Activated CD4-positive, alpha-beta T cell treated with anti-CD3 and anti-CD28 coated beads for 1 hour (primary cell): ENCODE data around the gene CLRN2.
"Not testable (repeated sequence)": the region's sequence is repeated elsewhere in the genome, so short reads cannot be mapped to it uniquely, and the experiment has no call there.

Experiments used
- DNase-seq: peaks from one replicate; pipeline ENCODE4 v3.0.0-alpha.2; 2020

CLRN2 gene

GRCh38 chr4:17546222-17546621 is 31.3 kb downstream of the CLRN2 start:
- DNase-seq = no peak

- DNase-seq = no peak
These were observed 31.7 kb downstream of the CLRN2 start for GRCh38 chr4:17546678-17547077.

DNA sequence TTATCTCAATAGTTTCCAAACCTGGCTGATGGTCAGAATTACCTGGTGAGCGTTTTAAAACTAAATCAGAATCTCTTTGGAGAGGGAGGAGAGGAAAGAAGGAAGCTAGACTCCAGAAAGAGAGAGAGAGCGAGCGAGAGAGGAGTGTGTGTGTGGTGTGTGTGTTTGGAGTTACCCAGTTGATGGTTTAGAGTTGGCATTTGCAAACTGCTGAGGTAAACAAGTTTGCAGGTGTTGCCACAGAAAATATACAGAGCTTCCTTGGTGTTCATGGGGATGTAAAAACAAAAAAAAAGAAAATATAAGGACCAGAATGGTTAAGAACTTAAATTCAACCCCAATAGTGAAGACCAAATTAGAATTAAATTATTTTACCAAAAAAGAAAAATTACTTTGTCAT is 35.6 kb downstream of the CLRN2 start:
- no peak for DNase-seq

GRCh38 chr4:17552427-17552826 is 37.5 kb downstream of the CLRN2 start:
- no peak for DNase-seq

GRCh38 chr4:17554568-17554967 is 39.6 kb downstream of the CLRN2 start:
- no peak for DNase-seq

- no peak for DNase-seq
These were observed 41.5 kb downstream of the CLRN2 start for GRCh38 chr4:17556498-17556897.

GRCh38 chr4:17557880-17558279 is 42.9 kb downstream of the CLRN2 start:
- no peak for DNase-seq

DNA sequence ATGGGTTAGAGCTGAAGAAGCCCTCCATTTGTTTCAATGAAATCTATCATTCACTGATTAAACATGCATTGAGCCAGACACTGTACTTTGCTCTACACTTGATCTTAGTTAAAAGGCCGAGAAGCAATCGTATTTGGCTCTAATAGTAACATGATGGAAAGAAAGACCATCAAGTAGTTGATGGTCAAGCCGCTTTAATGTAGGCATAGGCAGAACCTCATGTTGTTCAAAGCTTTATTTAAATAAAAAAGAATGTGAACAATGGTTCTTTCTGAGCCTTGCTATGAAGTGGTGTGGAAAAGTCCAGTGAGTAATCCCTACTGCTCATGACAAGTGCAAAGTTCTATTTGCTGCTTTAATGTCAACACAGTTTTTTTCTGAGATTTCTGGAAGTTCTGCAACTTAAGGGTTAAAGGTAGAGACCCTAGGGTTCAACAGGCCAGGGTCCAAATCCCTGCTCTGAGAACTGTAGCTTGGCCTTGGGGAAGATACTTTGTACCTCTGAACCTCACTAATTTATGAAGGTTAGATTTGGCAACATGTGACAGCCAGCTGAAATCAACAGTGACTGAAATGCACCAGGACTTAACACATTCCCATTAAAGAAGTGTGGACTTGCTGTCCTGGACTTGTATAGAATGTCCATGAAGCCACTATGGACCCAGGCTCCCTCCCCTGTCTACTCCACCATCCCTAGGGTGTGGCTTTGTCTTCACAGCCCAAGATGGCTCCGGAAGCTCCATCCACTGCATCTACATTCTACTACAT is 44.2 kb downstream of the CLRN2 start:
- DNase-seq = no peak

- DNase-seq = no peak
These were observed 44.7 kb downstream of the CLRN2 start for GRCh38 chr4:17559709-17560048.

DNA sequence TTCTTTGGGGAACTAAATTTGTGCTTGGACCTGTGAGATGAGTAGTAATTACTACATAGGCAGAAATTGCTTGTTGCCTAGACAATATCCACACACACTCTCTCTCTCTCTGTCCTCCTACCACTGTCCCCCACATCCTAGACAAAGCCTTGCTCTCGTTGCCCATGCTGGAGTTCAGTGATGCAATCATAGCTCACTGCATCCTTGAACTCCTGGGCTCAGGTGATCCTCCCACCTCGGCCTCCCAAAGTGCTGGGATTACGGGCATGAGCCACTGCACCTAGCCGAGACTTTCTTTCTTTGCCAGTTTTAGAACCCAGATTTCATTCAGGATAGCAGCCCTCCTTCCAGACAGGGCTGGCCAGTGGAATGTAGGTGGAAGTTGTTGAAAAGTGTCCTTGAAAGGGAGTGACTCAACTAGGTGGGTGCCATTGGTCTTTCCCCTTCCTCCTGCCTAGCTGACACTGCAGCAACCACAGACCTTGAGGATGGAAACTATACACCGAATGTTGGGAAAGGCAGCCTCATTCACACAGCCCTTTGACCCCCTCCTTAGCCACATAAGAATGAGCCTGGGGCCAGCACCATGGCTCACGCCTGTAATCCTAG is 45.2 kb downstream of the CLRN2 start:
- DNase-seq = no peak

DNA sequence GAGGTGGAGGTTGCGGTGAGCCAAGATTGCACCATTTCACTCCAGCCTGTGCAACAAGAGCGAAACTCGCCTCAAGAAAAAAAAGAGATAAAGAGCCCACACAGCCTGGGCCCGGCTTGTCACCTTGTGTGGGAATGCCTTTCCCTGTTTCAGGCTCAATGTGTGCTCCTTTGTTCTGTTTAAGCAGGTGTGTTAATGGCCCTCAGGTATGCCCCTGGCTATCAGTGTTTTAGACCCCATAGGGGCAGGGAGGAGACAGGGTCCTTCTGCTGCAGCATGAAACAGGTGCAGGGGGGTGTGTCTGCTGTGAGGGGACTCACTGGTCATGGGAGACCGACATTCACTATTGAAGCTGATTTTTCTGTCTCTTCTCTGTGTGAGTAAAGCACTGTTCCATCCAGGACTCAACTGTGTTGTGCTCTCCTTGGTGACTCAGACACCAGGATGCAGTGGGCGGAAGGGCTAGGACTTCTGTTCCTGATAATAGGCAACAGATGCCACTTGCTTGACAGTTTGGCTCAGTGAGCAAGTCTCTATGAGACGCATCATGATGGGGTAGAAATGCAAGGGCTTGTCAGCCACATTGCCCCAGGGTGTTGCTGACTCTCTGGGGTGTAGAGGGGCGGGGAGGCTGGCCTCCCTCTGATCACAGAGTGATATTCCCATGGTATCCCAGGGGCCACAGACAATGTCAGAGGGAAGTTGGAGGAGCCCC is 46.4 kb downstream of the CLRN2 start:
- DNase-seq = no peak

DNA sequence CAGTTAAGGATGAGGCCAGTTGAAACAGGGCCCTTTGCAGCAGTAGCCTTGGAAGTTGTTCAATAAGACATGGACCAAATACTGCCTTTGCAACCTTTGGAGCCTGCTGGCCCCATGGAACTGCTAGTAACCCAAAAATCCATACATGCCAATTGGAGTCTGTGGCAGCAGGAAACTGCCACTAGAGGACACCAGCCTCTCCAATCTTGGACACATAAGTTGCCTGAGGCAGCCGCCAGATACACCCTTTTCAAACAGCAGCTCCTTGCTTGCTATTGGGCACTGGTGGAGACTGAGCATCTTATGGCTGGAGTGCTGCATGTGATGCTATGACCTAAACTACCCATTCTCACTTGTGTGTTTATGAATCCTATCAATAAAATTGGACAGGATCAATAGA is 47.2 kb downstream of the CLRN2 start:
- DNase-seq = no peak

- DNase-seq = no peak
These were observed 50.9 kb downstream of the CLRN2 start for GRCh38 chr4:17565846-17566245.

GRCh38 chr4:17567271-17567670 is 52.3 kb downstream of the CLRN2 start:
- no peak for DNase-seq

- DNase-seq = no peak
These were observed 59.2 kb downstream of the CLRN2 start for GRCh38 chr4:17574206-17574605.

- DNase-seq = not testable (repeated sequence)
These were observed 60.2 kb downstream of the CLRN2 start for GRCh38 chr4:17575177-17575576.
